Endothelial cell of umbilical vein (primary cell): ENCODE measurements around the gene PAX2. TPM values are rescaled to one million over a fixed set of nuclear protein-coding genes. Genes with fewer than 3 reads are reported as not detected.

ENCODE experiments used
- BruUV-seq: library from RNA; stranded (reverse); fragments of 400-500 nt; replicated peaks from 2 replicates; lab custom pipeline; 2021; lab: Mats Ljungman, UMichigan
- CTCF ChIA-PET: fragments of 300-600, 350-600 bp; sonication (Branson Sonifier 250); formaldehyde crosslinking; loops from one replicate; lab custom pipeline; 2021; ENCODE audit warnings: antibody characterized with exemption, inconsistent platforms; lab: Charles Lee
- POLR2A ChIA-PET: fragments of 300-600, 350-600 bp; sonication (Branson Sonifier 250); formaldehyde crosslinking; loops from one replicate; lab custom pipeline; 2021; ENCODE audit warnings: antibody characterized with exemption, inconsistent platforms; lab: Charles Lee
- DNase-seq: peaks from one replicate; pipeline ENCODE4 v3.0.0-alpha.2; 2011; ENCODE audit warnings: low read depth, low spot score
- FAIRE-seq: peaks from 2 replicates; lab custom pipeline; 2011; peaks lifted over from hg19 to GRCh38; lab: Jason Lieb, UNC
- H2AFZ ChIP-seq: 2 replicates; pipeline ENCODE4 v1.6.0; 2012; ENCODE audit warnings: low read depth, low read length, control low read depth, inconsistent platforms
- H3K27ac ChIP-seq: 2 replicates; pipeline ENCODE4 v1.5.1; 2011; ENCODE audit warnings: low read depth, mild to moderate bottlenecking, control low read depth, low read length, moderate library complexity; ENCODE audit not compliant: insufficient read depth
- H3K27me3 ChIP-seq, 2 experiments: 2 replicates each; pipeline versions ENCODE4 v1.6.0 to v1.6.1; 2011; ENCODE audit warnings: low read length in 2 of 2, mixed read lengths in 1 of 2; ENCODE audit not compliant: control insufficient read depth in 2 of 2, insufficient read depth in 2 of 2
- H3K36me3 ChIP-seq, 2 experiments: 2 replicates in 1 of 2; 3 replicates in 1 of 2; pipeline ENCODE4 v1.5.1; 2011; ENCODE audit warnings: low read length in 2 of 2, mild to moderate bottlenecking in 1 of 2, moderate library complexity in 1 of 2; ENCODE audit not compliant: control insufficient read depth in 2 of 2, insufficient read depth in 2 of 2; ENCODE audit errors: extremely low read depth in 1 of 2
- H3K4me1 ChIP-seq: 3 replicates; pipeline ENCODE4 v1.5.1; 2011; ENCODE audit warnings: mild to moderate bottlenecking, low read length; ENCODE audit not compliant: control insufficient read depth, insufficient read depth; ENCODE audit errors: extremely low read depth
- H3K4me2 ChIP-seq: 2 replicates; pipeline ENCODE4 v1.6.1; 2011; ENCODE audit warnings: low read length, control low read depth, mixed read lengths; ENCODE audit not compliant: insufficient read depth
- H3K4me3 ChIP-seq, 3 experiments: fragments of 200-600 bp in 1 of 3; sonication (generic), shearing (Covaris generic) in 1 of 3; replicated peaks in 1 of 3; 2 replicates each; pipeline ENCODE4 v1.5.1; 2011 to 2016; ENCODE audit warnings: control low read depth in 3 of 3, low read length in 3 of 3, mild to moderate bottlenecking in 2 of 3, inconsistent platforms in 1 of 3, low read depth in 1 of 3, moderate library complexity in 1 of 3; ENCODE audit not compliant: insufficient read depth in 1 of 3
- H3K79me2 ChIP-seq: 2 replicates; pipeline ENCODE4 v1.6.0; 2012; ENCODE audit warnings: low read length, inconsistent platforms; ENCODE audit not compliant: control insufficient read depth, insufficient read depth
- H3K9ac ChIP-seq: replicated peaks from 2 replicates; pipeline ENCODE3; 2011; ENCODE audit warnings: low read length, control low read depth; ENCODE audit not compliant: insufficient read depth; ENCODE audit errors: extremely low read depth
- H3K9me1 ChIP-seq: replicated peaks from 3 replicates; pipeline ENCODE4 v1.6.0; 2011; ENCODE audit warnings: mild to moderate bottlenecking, low read length; ENCODE audit not compliant: control insufficient read depth, insufficient read depth; ENCODE audit errors: extremely low read depth
- H3K9me3 ChIP-seq: replicated peaks from 2 replicates; pipeline ENCODE4 v1.5.1; 2012; ENCODE audit warnings: low read length, inconsistent platforms; ENCODE audit not compliant: control insufficient read depth, insufficient read depth
- H4K20me1 ChIP-seq: replicated peaks from 2 replicates; pipeline ENCODE3; 2011; ENCODE audit warnings: mild to moderate bottlenecking, low read length; ENCODE audit not compliant: control insufficient read depth, insufficient read depth; ENCODE audit errors: extremely low read depth
- EZH2 ChIP-seq: IDR thresholded peaks from 2 replicates; pipeline ENCODE4 v1.6.1; 2012; ENCODE audit warnings: borderline replicate concordance, low read depth, mild to moderate bottlenecking, moderate library complexity, low read length, inconsistent platforms; ENCODE audit not compliant: severe bottlenecking
- FOS ChIP-seq: IDR thresholded peaks from 2 replicates; pipeline ENCODE4 v1.6.1; 2011; ENCODE audit warnings: mild to moderate bottlenecking, low read length, moderate library complexity, borderline replicate concordance; ENCODE audit not compliant: insufficient read depth
- MYC ChIP-seq: IDR thresholded peaks from one replicate; pipeline ENCODE4 v1.6.1; 2011; ENCODE audit warnings: mild to moderate bottlenecking, low read depth, low read length
- POLR2A ChIP-seq: IDR thresholded peaks from 2 replicates; pipeline ENCODE4 v1.6.1; 2012; ENCODE audit warnings: low read depth, mild to moderate bottlenecking, control low read depth, low read length
- dilution Hi-C: fragments of 300-500 bp; cut with MboI; formaldehyde crosslinking; loops from one replicate; pipeline ENCODE4 v1.15.0; 2019; ENCODE audit warnings: low sequenced_read_pairs; ENCODE audit not compliant: extremely low pct_ligation_motif_present
- intact Hi-C: fragments of 100-400 bp; cut with micrococcal nuclease; formaldehyde crosslinking; loops from one replicate; pipeline ENCODE4 v1.10.0; 2022
- polyA plus RNA-seq, 4 experiments: library from polyadenylated mRNA; depleted of rRNA in 3 of 4; stranded (reverse) in 3 of 4; unstranded in 1 of 4; fragments of >200 nt; gene quantifications; 2 replicates each; pipeline versions ENCODE4 v1.2.1 to v1.2.3, GENCODE V29; 2011 to 2012; ENCODE audit warnings: missing spikeins in 1 of 4
- total RNA-seq: library from RNA; stranded (reverse); gene quantifications from 2 replicates; pipeline ENCODE4 v1.2.3, GENCODE V29; 2021
- TF ChIP-seq, protein P1 (sequence below), 2 donors: IDR thresholded peaks; 1 replicate in 1 of 2; 2 replicates in 1 of 2; pipeline ENCODE4 v1.5.1; 2011; ENCODE audit warnings: low read length in 2 of 2, mild to moderate bottlenecking in 2 of 2, moderate library complexity in 2 of 2, control low read depth in 1 of 2, inconsistent platforms in 1 of 2, low read depth in 1 of 2; ENCODE audit not compliant: insufficient read depth in 1 of 2; ENCODE audit errors: extremely low read depth in 1 of 2

Gene PAX2
- total and polyA plus RNA-seq, 2 donors (not counting 3 experiments of a cell fraction or from before 2014, with no cell fraction given) = not detected

DNA sequence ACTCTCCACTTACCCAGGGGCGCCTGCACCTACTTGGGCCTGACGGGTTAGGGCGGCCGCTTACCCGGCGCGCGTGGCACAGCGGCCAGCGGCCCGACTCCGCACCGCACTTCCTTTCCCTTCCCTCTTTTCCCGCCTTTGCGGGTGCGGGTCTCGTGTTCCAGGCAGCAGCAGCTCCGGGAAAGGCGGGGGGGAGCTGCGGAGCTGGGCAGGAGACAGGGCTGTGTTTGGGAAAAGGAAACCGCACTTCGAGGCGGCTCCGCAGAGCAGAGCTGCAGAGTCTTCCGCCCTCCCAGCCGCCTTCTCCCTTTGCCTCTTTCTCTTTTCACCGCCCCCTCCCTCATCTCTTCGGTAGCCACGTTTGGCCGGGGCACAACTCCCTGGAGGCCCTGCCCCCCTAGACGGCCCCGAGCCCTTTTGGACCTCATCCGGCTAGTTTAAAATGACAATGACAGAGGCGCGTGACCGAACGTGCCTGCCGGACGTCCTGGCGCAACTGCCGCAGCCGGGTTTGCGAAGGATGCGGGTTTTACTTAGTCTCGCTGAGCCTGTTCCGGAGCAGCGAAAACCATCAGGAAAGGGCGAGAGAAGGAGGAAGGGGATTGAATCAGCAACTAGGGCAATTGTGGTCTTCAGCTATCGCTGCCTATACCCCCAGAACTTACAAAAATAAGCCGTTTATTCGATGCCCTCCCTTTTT is 7.9 kb upstream of the PAX2 start:
- CTCF ChIA-PET = interaction anchor here (0.6 kb wide), 1 partner anchor 67 kb away, joined by 3 read pairs; no protein-coding TSS in a partner anchor
- H3K4me2 ChIP-seq = no peak overlapping the region

DNA sequence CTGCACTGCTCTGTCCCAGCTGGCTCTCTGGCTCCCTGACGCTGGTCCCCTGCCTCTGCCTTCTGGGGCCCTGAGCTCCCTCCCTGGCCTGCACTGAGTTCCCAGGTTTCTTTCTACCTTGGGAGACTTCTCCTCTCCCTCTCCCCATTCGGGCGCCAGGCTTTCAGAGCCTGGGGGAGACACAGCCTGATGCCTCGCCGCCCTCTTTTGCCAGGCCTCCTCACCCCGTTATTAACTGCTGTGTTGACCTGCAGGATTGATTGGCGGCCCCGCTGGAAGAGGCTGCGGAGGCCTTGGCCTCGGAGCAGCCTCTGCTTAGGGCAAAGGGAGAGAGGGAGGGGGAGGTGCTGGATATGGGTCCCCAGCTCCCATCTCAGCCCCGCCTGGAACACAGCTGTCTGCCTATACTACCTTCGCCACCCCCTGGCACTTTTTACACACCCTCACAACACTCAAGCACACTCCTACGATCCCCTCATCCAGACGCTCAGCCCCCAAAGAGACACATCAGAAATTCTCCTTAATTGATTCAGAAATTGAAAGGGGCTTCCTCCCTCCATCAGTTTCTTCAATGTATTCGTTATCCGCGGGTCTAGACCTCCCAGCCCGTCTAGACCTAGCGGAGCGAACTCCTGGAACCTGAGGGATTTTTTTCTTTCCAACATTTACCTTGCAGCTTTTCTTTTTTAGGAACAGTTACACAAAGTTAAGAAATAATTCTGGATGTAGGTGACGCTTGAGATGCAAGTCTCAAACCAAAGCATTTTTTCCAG is 7.1 kb upstream of the PAX2 start:
- Histone ChIP-seq H3K9me3 (no peaks in the 10 kb centered on the region), H3K9me1 (no peaks in the 10 kb centered on the region), H3K4me1 (no peaks in the 10 kb centered on the region), H4K20me1 (no peaks in the 10 kb centered on the region), H3K36me3 (no peaks in the 10 kb centered on the region), H3K27ac (no peak overlapping the region), H3K79me2 (no peaks in the 10 kb centered on the region), H3K9ac (no peak overlapping the region), H2AFZ (no peak overlapping the region), H3K4me3 (no peak overlapping the region), H3K4me2 (no peak overlapping the region), H3K27me3 (peaks cover 93 to 98% of the 10 kb centered on the region in 2 experiments)
- BruUV-seq = no TSS peak
- POLR2A ChIA-PET = no interaction called here
- DNase-seq = no peak
- TF ChIP-seq, protein P1, sequence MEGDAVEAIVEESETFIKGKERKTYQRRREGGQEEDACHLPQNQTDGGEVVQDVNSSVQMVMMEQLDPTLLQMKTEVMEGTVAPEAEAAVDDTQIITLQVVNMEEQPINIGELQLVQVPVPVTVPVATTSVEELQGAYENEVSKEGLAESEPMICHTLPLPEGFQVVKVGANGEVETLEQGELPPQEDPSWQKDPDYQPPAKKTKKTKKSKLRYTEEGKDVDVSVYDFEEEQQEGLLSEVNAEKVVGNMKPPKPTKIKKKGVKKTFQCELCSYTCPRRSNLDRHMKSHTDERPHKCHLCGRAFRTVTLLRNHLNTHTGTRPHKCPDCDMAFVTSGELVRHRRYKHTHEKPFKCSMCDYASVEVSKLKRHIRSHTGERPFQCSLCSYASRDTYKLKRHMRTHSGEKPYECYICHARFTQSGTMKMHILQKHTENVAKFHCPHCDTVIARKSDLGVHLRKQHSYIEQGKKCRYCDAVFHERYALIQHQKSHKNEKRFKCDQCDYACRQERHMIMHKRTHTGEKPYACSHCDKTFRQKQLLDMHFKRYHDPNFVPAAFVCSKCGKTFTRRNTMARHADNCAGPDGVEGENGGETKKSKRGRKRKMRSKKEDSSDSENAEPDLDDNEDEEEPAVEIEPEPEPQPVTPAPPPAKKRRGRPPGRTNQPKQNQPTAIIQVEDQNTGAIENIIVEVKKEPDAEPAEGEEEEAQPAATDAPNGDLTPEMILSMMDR (IDR thresholded peaks at IDR 0.05; ENCODE audit: extremely low read depth in 1 of 2, insufficient read depth in 1 of 2, low read depth in 1 of 2, low read length in 2 of 2) = no peak
- TF ChIP-seq MYC = no peak
- no peak for TF ChIP-seq FOS
- CTCF ChIA-PET = no interaction called here
- dilution Hi-C loops = no loop called here
- no peak for FAIRE-seq
- intact Hi-C loops = no loop called here

More for the DNA sequence above, 7.9 kb upstream of the PAX2 start:
- DNase-seq = no peak
- Histone ChIP-seq H2AFZ (no peak overlapping the region), H3K9me3 (no peaks in the 10 kb centered on the region), H3K36me3 (no peaks in the 10 kb centered on the region), H3K9me1 (no peaks in the 10 kb centered on the region), H3K4me3 (no peak overlapping the region), H3K27ac (no peak overlapping the region), H3K9ac (no peak overlapping the region), H4K20me1 (no peaks in the 10 kb centered on the region), H3K79me2 (no peaks in the 10 kb centered on the region), H3K27me3 (peaks cover 88 to 98% of the 10 kb centered on the region in 2 experiments), H3K4me1 (no peaks in the 10 kb centered on the region)
- no TSS peak for BruUV-seq
- TF ChIP-seq EZH2 (peak; percentile 87), POLR2A (no peak)
- intact Hi-C loops (no loop called here), dilution Hi-C loops (no loop called here)
- POLR2A ChIA-PET = no interaction called here
- no peak for FAIRE-seq
